Measurements from ENCODE around the gene PPIA.
"Not testable (repeated sequence)": the region's sequence is repeated elsewhere in the genome, so short reads cannot be mapped to it uniquely, and the experiment has no call there.

The PPIA gene

DNA sequence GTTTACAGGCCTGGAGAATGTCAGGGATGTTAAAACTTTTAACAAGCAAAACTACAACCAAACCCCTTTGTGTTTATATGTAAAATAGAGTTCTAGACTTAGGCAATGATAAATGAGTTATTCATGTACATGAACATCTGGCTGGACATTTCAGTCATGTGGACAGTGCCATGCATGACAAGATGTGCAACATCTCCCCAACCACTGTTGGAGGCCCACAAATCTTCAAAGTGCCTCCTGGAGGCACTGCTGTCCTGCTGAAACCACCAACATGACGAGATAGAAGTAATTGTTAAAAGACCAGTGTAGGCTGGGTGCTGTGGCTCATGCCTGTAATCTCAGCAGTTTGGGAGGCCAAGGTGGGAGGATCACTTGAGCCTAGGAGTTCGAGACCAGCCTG, 18.4 kb downstream of the PPIA start:
- no peaks in the 10 kb centered on the region for H3K9me3 ChIP-seq (ENCODE audit: control insufficient read depth, insufficient read depth, low read length)
- no peak overlapping the region for H3K9ac ChIP-seq (ENCODE audit: low read depth, low read length)
- H3K4me3 ChIP-seq (ENCODE audit: low read depth, low read length), result no peak overlapping the region
- no peaks in the 10 kb centered on the region for H3K27me3 ChIP-seq (ENCODE audit: control insufficient read depth, insufficient read depth, low read length)
- H3K36me3 ChIP-seq (ENCODE audit: control insufficient read depth, insufficient read depth, low read length), result no peaks in the 10 kb centered on the region
- H3K4me1 ChIP-seq (ENCODE audit: control insufficient read depth, insufficient read depth, low read length), result no peaks in the 10 kb centered on the region

DNA sequence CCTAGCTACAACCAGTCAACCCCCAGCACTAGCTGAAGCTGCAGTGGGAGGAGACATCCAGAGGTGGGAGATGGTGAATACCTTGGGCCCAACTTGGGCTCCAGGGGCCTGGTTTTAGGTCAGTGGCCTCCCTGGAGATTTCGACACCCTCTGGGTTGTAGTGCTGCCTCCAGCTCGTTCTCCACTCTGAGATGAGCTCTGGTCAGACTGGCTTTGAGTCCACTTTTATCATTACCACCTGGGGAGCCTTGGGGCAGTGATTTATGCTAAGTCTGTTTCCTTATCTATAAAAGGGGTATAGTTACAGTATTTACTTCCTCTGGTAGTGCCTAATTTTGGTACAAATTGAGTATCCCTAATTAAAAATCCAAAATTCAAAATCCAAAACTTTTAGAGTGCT, 22.8 kb downstream of the PPIA start:
- H3K9me3 ChIP-seq (ENCODE audit: control insufficient read depth, insufficient read depth, low read length), result no peaks in the 10 kb centered on the region

DNA sequence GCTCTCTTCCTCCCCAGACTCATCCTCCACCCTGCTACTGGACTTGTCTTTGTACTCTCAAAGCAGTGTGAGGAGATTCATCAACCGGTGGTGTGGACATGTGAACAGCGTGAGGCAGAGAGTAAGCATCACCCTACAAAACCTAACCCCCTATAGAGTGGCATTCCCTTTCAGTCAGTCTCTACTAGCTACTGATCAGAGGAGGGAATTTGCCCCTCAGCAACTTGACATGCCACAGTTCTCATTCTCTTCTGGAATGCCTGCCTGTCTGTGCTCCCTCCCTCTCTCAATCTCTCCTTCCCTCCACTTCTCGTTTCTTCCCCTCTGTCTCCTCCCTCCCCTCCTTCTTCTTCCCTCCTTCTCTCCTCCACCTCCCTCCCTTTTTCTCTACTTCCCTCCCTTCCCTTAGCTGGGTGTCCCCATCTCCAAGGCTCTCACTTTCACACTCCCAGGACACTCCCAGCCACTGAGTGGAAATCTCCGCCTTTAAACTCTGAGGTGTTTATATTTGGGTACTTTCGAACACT, 26.8 kb downstream of the PPIA start:
- H3K9me3 ChIP-seq (ENCODE audit: control insufficient read depth, insufficient read depth, low read length), result no peaks in the 10 kb centered on the region
- no peak overlapping the region for H3K4me3 ChIP-seq (ENCODE audit: low read depth, low read length)
- no peaks in the 10 kb centered on the region for H3K27me3 ChIP-seq (ENCODE audit: control insufficient read depth, insufficient read depth, low read length)
- peaks cover 2% of the 10 kb centered on the region for H3K4me1 ChIP-seq (ENCODE audit: control insufficient read depth, insufficient read depth, low read length)
- no peak overlapping the region for H3K9ac ChIP-seq (ENCODE audit: low read depth, low read length)
- peaks cover 2% of the 10 kb centered on the region for H3K36me3 ChIP-seq (ENCODE audit: control insufficient read depth, insufficient read depth, low read length)

More for the DNA sequence above, 22.8 kb downstream of the PPIA start:
- Histone ChIP-seq H3K4me1 (ENCODE audit: control insufficient read depth, insufficient read depth, low read length) (peaks cover 2% of the 10 kb centered on the region), H3K27me3 (ENCODE audit: control insufficient read depth, insufficient read depth, low read length) (no peaks in the 10 kb centered on the region), H3K9ac (ENCODE audit: low read depth, low read length) (no peak overlapping the region), H3K36me3 (ENCODE audit: control insufficient read depth, insufficient read depth, low read length) (no peaks in the 10 kb centered on the region), H3K4me3 (ENCODE audit: low read depth, low read length) (no peak overlapping the region)

DNA sequence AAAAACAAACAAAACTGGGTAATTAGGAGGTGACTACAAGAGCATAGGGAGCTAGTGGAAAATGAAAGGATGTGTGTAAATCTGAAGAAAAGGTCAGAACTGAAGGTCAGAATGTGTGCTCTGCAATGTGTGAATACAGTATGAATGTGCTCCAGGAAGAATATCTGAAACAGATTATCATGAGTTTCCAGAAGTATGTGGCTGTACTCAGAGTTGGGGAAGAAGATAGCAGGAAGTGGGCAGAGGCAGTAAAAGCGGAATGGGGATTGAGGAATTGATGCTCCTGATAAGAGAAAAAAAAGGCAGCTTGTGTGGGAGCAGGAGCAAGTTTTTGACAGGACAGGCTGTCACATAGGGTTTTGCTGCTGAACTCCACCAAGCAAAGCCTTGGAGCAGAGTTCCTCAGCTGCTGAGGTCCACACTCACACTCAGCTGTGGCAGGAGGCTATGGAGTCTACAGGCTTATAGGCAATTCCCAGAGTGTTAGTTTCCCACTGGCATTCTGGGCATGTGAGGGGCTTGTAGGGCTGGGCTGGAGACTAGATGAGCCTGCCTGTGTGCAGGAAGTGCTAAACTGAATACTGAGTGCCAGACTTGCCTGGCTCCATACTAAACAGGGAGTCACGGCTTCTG, 28.5 kb downstream of the PPIA start:
- Histone ChIP-seq H3K36me3 (ENCODE audit: control insufficient read depth, insufficient read depth, low read length) (peaks cover 6% of the 10 kb centered on the region), H3K27me3 (ENCODE audit: control insufficient read depth, insufficient read depth, low read length) (no peaks in the 10 kb centered on the region), H3K9ac (ENCODE audit: low read depth, low read length) (no peak overlapping the region), H3K4me3 (ENCODE audit: low read depth, low read length) (no peak overlapping the region), H3K9me3 (ENCODE audit: control insufficient read depth, insufficient read depth, low read length) (no peaks in the 10 kb centered on the region), H3K4me1 (ENCODE audit: control insufficient read depth, insufficient read depth, low read length) (peaks cover 2% of the 10 kb centered on the region)

DNA sequence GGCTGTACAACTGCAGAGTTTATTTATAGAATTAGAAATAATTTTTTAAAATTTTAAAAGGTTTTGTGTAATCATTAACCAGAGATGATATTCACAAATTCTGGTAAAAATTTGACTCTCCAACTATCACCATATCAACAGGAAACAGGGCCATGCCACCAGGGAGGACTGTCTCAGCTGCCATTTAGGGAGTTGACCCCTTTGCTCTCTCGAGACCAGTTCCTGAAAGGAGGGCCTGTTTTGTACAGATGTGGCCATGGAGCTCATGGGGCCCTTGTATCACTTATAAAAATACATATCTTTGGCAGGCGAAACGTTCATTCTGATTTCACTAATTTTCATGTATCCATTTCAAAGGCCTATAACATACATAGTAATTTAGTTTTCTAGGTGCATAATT, 31.1 kb downstream of the PPIA start:
- H3K9ac ChIP-seq (ENCODE audit: low read depth, low read length), result no peak overlapping the region
- H3K4me1 ChIP-seq (ENCODE audit: control insufficient read depth, insufficient read depth, low read length), result peaks cover 2% of the 10 kb centered on the region
- H3K27me3 ChIP-seq (ENCODE audit: control insufficient read depth, insufficient read depth, low read length), result no peaks in the 10 kb centered on the region
- H3K36me3 ChIP-seq (ENCODE audit: control insufficient read depth, insufficient read depth, low read length), result peaks cover 11% of the 10 kb centered on the region
- H3K4me3 ChIP-seq (ENCODE audit: low read depth, low read length), result no peak overlapping the region
- no peaks in the 10 kb centered on the region for H3K9me3 ChIP-seq (ENCODE audit: control insufficient read depth, insufficient read depth, low read length)

DNA sequence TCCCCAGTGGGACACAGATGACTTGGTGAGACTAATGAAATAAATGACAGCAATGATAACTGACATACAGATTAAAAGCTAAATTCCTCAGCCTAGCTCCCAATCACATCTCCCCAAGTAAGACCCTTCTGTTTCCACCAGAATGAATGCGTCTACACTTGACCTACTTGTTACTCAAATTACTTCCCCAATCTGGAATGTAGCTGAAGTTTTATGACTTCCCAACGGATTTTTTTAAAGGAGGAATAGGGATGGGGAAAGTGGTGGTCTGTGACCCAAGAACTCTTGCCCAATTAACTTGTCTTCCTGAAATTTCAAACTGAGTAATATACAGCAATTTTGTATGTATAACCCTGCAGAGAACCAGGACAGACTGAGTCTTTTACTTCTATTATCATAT, 42.3 kb downstream of the PPIA start:
- peaks cover 17% of the 10 kb centered on the region for H3K36me3 ChIP-seq (ENCODE audit: control insufficient read depth, insufficient read depth, low read length)
- H3K27me3 ChIP-seq (ENCODE audit: control insufficient read depth, insufficient read depth, low read length), result no peaks in the 10 kb centered on the region
- no peaks in the 10 kb centered on the region for H3K9me3 ChIP-seq (ENCODE audit: control insufficient read depth, insufficient read depth, low read length)
- no peaks in the 10 kb centered on the region for H3K4me1 ChIP-seq (ENCODE audit: control insufficient read depth, insufficient read depth, low read length)
- no peak overlapping the region for H3K9ac ChIP-seq (ENCODE audit: low read depth, low read length)
- H3K4me3 ChIP-seq (ENCODE audit: low read depth, low read length), result no peak overlapping the region

DNA sequence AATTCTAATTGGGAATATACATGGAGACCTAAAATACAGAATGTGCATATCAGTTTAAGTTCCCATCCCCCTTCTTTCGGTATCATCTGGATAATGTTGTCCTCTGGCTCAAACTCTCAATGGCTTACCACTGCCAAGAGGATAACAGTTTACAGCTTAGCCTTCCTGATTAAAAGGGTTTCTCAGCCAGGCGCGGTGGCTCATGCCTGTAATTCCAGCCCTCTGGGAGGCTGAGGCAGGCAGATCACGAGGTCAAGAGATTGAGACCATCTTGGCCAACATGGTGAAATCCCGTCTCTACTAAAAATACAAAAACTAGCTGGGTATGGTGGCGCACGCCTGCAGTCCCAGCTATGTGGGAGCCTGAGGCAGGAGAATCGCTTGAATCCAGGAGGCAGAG, 46.2 kb downstream of the PPIA start:
- not testable (repeated sequence) for H3K9ac ChIP-seq (ENCODE audit: low read depth, low read length); H3K4me3 ChIP-seq (ENCODE audit: low read depth, low read length); H3K9me3 ChIP-seq (ENCODE audit: control insufficient read depth, insufficient read depth, low read length); H3K27me3 ChIP-seq (ENCODE audit: control insufficient read depth, insufficient read depth, low read length); H3K4me1 ChIP-seq (ENCODE audit: control insufficient read depth, insufficient read depth, low read length); H3K36me3 ChIP-seq (ENCODE audit: control insufficient read depth, insufficient read depth, low read length)

DNA sequence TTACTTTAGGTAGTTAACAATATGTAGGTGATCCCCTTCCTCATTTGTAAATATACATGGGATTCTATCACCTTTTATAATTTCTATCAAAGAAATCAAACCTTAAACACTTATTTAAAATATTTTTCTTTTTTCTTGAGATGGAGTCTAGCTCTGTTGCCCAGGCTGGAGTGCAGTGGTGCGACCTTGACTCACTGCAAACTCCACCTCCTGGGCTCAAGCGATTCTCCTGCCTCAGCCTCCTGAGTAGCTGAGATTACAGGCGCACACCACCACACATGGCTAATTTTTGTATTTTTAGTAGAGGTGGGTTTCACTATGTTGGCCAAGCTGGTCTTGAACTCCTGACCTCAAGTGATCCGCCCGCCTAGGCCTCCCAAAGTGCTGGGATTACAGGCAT, 47.0 kb downstream of the PPIA start:
- H3K9me3 ChIP-seq (ENCODE audit: control insufficient read depth, insufficient read depth, low read length); H3K4me3 ChIP-seq (ENCODE audit: low read depth, low read length); H3K4me1 ChIP-seq (ENCODE audit: control insufficient read depth, insufficient read depth, low read length); H3K9ac ChIP-seq (ENCODE audit: low read depth, low read length); H3K36me3 ChIP-seq (ENCODE audit: control insufficient read depth, insufficient read depth, low read length); H3K27me3 ChIP-seq (ENCODE audit: control insufficient read depth, insufficient read depth, low read length): not testable (repeated sequence)

DNA sequence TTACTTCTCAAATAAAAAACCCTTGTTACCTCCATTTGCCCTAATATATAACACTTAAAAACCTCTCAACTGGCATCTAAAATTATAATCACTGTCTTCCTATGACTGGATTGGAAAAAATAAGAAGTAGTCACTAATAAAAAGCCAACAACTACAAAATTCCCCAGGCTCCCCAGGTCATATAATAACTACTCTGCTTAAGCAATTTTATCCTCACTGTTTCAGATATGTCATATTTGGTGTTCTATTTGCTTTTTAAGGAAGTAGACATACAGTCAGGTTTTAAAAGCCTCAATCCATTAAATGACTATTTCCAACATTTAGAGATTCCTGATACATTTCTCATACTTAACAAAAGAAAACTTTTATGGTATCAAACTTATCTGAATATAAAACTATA, 49.0 kb downstream of the PPIA start:
- peak overlapping the region; percentile 2 for H3K4me3 ChIP-seq (ENCODE audit: low read depth, low read length)
- H3K9me3 ChIP-seq (ENCODE audit: control insufficient read depth, insufficient read depth, low read length), result no peaks in the 10 kb centered on the region
- H3K4me1 ChIP-seq (ENCODE audit: control insufficient read depth, insufficient read depth, low read length), result no peaks in the 10 kb centered on the region
- no peaks in the 10 kb centered on the region for H3K27me3 ChIP-seq (ENCODE audit: control insufficient read depth, insufficient read depth, low read length)
- H3K36me3 ChIP-seq (ENCODE audit: control insufficient read depth, insufficient read depth, low read length), result peaks cover 3% of the 10 kb centered on the region
- H3K9ac ChIP-seq (ENCODE audit: low read depth, low read length), result no peak overlapping the region

DNA sequence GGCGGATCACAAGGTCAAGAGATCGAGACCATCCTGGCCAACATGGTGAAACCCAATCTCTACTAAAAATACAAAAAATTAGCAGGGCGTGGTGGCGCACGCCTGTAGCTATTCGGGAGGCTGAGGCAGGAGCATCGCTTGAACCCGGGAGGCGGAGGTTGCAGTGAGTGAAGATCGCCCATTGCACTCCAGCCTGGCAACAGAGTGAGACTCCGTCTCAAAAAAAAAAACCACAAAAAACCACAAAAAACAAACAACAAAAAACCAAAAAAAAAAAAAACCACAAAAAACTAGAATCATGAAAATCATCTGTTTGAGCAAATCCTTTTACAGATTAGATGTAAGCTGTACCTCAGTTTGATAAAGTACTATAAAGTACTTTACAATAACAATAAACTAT, 49.9 kb downstream of the PPIA start:
- H3K9me3 ChIP-seq (ENCODE audit: control insufficient read depth, insufficient read depth, low read length); H3K36me3 ChIP-seq (ENCODE audit: control insufficient read depth, insufficient read depth, low read length); H3K4me1 ChIP-seq (ENCODE audit: control insufficient read depth, insufficient read depth, low read length); H3K27me3 ChIP-seq (ENCODE audit: control insufficient read depth, insufficient read depth, low read length); H3K9ac ChIP-seq (ENCODE audit: low read depth, low read length): not testable (repeated sequence)
- peak overlapping the region; percentile 90 for H3K4me3 ChIP-seq (ENCODE audit: low read depth, low read length)

DNA sequence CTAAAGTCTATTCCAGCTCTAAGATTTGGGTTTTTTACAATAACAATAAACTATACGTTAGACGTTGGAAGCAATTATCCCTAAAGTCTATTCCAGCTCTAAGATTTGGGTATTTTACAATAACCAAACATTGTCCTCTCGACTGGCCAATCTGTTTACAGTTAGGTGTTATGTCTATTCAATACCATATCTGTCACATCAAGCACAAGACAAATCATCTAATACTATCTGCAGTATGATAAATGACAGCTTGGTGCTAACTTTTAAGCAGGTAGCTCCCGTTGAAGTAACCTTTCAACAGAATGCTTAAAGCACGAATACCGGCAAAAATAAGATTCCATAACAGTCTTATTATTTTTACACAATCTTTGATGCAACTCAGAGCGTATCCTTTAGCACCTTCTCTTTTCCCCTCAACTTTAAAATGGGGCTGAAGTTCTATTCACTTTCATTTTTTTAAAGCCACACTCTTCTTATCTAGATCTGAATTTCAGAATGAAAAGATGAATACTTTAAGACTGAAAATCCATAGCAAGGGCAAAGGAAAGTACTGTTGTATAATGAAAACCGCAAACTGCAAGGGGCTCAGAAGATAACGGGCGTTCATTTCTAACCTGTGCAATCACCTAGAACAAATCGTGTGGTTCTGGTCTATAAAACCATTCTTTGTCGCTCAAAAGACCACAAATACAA, 50.5 kb downstream of the PPIA start:
- Histone ChIP-seq H3K36me3 (ENCODE audit: control insufficient read depth, insufficient read depth, low read length) (no peaks in the 10 kb centered on the region), H3K27me3 (ENCODE audit: control insufficient read depth, insufficient read depth, low read length) (no peaks in the 10 kb centered on the region), H3K9ac (ENCODE audit: low read depth, low read length) (peak overlapping the region; percentile 68), H3K9me3 (ENCODE audit: control insufficient read depth, insufficient read depth, low read length) (no peaks in the 10 kb centered on the region), H3K4me1 (ENCODE audit: control insufficient read depth, insufficient read depth, low read length) (no peaks in the 10 kb centered on the region), H3K4me3 (ENCODE audit: low read depth, low read length) (peak overlapping the region; percentile 90)

DNA sequence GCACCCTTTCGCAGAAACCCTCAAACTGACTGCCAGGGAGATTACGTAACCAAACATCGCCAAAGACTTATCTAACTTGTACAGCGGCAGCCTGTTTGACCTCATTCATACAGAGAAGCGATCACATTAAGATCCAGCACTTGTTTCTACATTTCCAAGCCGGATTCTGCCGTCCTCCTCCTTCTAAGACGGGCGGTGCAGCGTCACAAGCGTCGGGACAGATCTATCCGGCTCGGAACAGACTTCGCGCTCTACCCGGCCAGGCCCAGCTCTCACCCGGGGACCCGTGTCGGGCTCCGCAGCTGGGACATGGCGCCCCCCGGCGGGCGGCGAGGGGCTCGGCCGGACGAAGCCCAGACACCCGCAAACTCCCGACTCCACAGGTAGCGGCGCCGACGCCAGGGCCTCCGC, 51.0 kb downstream of the PPIA start:
- Histone ChIP-seq H3K36me3 (ENCODE audit: control insufficient read depth, insufficient read depth, low read length) (no peaks in the 10 kb centered on the region), H3K9me3 (ENCODE audit: control insufficient read depth, insufficient read depth, low read length) (no peaks in the 10 kb centered on the region), H3K4me3 (ENCODE audit: low read depth, low read length) (peak overlapping the region; percentile 90), H3K27me3 (ENCODE audit: control insufficient read depth, insufficient read depth, low read length) (no peaks in the 10 kb centered on the region), H3K9ac (ENCODE audit: low read depth, low read length) (peak overlapping the region; percentile 68), H3K4me1 (ENCODE audit: control insufficient read depth, insufficient read depth, low read length) (no peaks in the 10 kb centered on the region)

All from iPS-15b (cell line).